ENCODE measurements around the gene VPS39. TPM values are rescaled to one million over a fixed set of nuclear protein-coding genes. Genes with fewer than 3 reads are reported as not detected.
"Not testable (repeated sequence)": the region's sequence is repeated elsewhere in the genome, so short reads cannot be mapped to it uniquely, and the experiment has no call there.

The VPS39 gene
- total RNA-seq, result 26.4 and 62.5 TPM in 2 replicates

GRCh38 chr15:42207674-42208579, at the start of gene VPS39:
VPS39 (minus strand) TSS chr15:42208304; CDS start chr15:42208153, 151 bp downstream.
- DNase-seq (ENCODE audit: low read depth), result peak; percentile 83

GRCh38 chr15:42253300-42253699, 45.2 kb upstream of the VPS39 start:
- DNase-seq (ENCODE audit: low read depth), result no peak

GRCh38 chr15:42240823-42241222, 32.7 kb upstream of the VPS39 start:
- no peak for DNase-seq (ENCODE audit: low read depth)

GRCh38 chr15:42239528-42240182, 31.6 kb upstream of the VPS39 start:
- no peak for DNase-seq (ENCODE audit: low read depth)

- no peak for DNase-seq (ENCODE audit: low read depth)
Measured at GRCh38 chr15:42233107-42233506, 25.0 kb upstream of the VPS39 start.

GRCh38 chr15:42232606-42233005, 24.5 kb upstream of the VPS39 start:
- DNase-seq (ENCODE audit: low read depth), result no peak

GRCh38 chr15:42231088-42231487, 23.0 kb upstream of the VPS39 start:
- no peak for DNase-seq (ENCODE audit: low read depth)

GRCh38 chr15:42228981-42229380, 20.9 kb upstream of the VPS39 start:
- DNase-seq (ENCODE audit: low read depth), result not testable (repeated sequence)

GRCh38 chr15:42228036-42228435, 19.9 kb upstream of the VPS39 start:
- no peak for DNase-seq (ENCODE audit: low read depth)

GRCh38 chr15:42226648-42227047, 18.5 kb upstream of the VPS39 start:
- no peak for DNase-seq (ENCODE audit: low read depth)

GRCh38 chr15:42220216-42220615, 12.1 kb upstream of the VPS39 start:
- no peak for DNase-seq (ENCODE audit: low read depth)

GRCh38 chr15:42218953-42219592, 11.0 kb upstream of the VPS39 start:
- no peak for DNase-seq (ENCODE audit: low read depth)

- no peak for DNase-seq (ENCODE audit: low read depth)
Measured at GRCh38 chr15:42217568-42217967, 9.5 kb upstream of the VPS39 start.

- no peak for DNase-seq (ENCODE audit: low read depth)
Measured at GRCh38 chr15:42215913-42216829, 8.1 kb upstream of the VPS39 start.

- DNase-seq (ENCODE audit: low read depth), result no peak
Measured at GRCh38 chr15:42214600-42214999, 6.5 kb upstream of the VPS39 start.

GRCh38 chr15:42213511-42213910, 5.4 kb upstream of the VPS39 start:
- no peak for DNase-seq (ENCODE audit: low read depth)

- DNase-seq (ENCODE audit: low read depth), result no peak
Measured at GRCh38 chr15:42210696-42211095, 2.6 kb upstream of the VPS39 start.

- no peak for DNase-seq (ENCODE audit: low read depth)
Measured at GRCh38 chr15:42206406-42206805, 1.7 kb downstream of the VPS39 start.

GRCh38 chr15:42203891-42204290, 4.2 kb downstream of the VPS39 start:
- no peak for DNase-seq (ENCODE audit: low read depth)

- DNase-seq (ENCODE audit: low read depth), result no peak
Measured at GRCh38 chr15:42202653-42203052, 5.5 kb downstream of the VPS39 start.

GRCh38 chr15:42201801-42202200, 6.3 kb downstream of the VPS39 start:
- no peak for DNase-seq (ENCODE audit: low read depth)

- DNase-seq (ENCODE audit: low read depth), result no peak
Measured at GRCh38 chr15:42199126-42199525, 9.0 kb downstream of the VPS39 start.

Measured in renal cortical epithelial cell (primary cell).